SK-N-SH (cell line): ENCODE results near the gene NR2F1. TPM values are rescaled to one million over a fixed set of nuclear protein-coding genes. Genes with fewer than 3 reads are reported as not detected.

ENCODE experiments used
- CTCF ChIA-PET: fragments of 300-600, 350-600 bp; formaldehyde crosslinking; extraction: SDS; loops from one replicate; lab custom pipeline; 2021; lab: Yijun Ruan, JAX
- POLR2A ChIA-PET: fragments of 350-600 bp; sonication (Branson Sonifier 250); formaldehyde crosslinking; extraction: SDS; loops from one replicate; lab custom pipeline; 2020; ENCODE audit warnings: antibody characterized with exemption, inconsistent platforms; lab: Yijun Ruan, JAX
- DNase-seq: peaks from one replicate; pipeline ENCODE4 v3.0.0; 2012
- H2AFZ ChIP-seq: fragments of 200-600 bp; sonication (generic); 2 replicates; pipeline ENCODE4 v1.8.1; 2016; ENCODE audit warnings: antibody characterized with exemption, mild to moderate bottlenecking, low read depth
- H3F3A ChIP-seq: fragments of 200-600 bp; sonication (generic); replicated peaks from 2 replicates; pipeline ENCODE3; 2016; ENCODE audit warnings: antibody characterized with exemption, mild to moderate bottlenecking; ENCODE audit not compliant: insufficient read depth
- H3K27ac ChIP-seq, 2 experiments: fragments of 200-500 bp in 1 of 2; fragments of 200-600 bp in 1 of 2; sonication (Bioruptor generic) in 1 of 2; sonication (generic), shearing (Covaris generic) in 1 of 2; 2 replicates each; pipeline versions ENCODE4 v1.5.1 to v1.6.1; 2014 to 2016; ENCODE audit warnings: low read depth in 2 of 2, inconsistent platforms in 1 of 2, low read length in 1 of 2, mild to moderate bottlenecking in 1 of 2, mixed read lengths in 1 of 2
- H3K27me3 ChIP-seq: fragments of 200-600 bp; sonication (generic), shearing (Covaris generic); 2 replicates; pipeline ENCODE4 v1.6.1; 2016; ENCODE audit warnings: mixed run types; ENCODE audit not compliant: insufficient read depth
- H3K36me3 ChIP-seq, 2 experiments: fragments of 200-500 bp in 1 of 2; fragments of 200-600 bp in 1 of 2; sonication (Bioruptor generic) in 1 of 2; sonication (generic) in 1 of 2; replicated peaks in 1 of 2; 2 replicates each; pipeline versions ENCODE3 to v1.5.1; 2014 to 2016; ENCODE audit warnings: low read length in 1 of 2, mild to moderate bottlenecking in 1 of 2; ENCODE audit not compliant: insufficient read depth in 2 of 2, control insufficient read depth in 1 of 2
- H3K4me1 ChIP-seq, 2 experiments: fragments of 200-500 bp in 1 of 2; fragments of 200-600 bp in 1 of 2; sonication (Bioruptor generic) in 1 of 2; sonication (generic), shearing (Covaris generic) in 1 of 2; 2 replicates each; pipeline versions ENCODE4 v1.5.1 to v1.6.1; 2014 to 2016; ENCODE audit warnings: low read depth in 1 of 2, low read length in 1 of 2, mixed run types in 1 of 2; ENCODE audit not compliant: insufficient read depth in 2 of 2, control insufficient read depth in 1 of 2
- H3K4me2 ChIP-seq: fragments of 200-600 bp; sonication (generic), shearing (Covaris generic); 2 replicates; pipeline ENCODE4 v1.6.1; 2017; ENCODE audit warnings: mixed run types
- H3K4me3 ChIP-seq, 2 experiments: fragments of 200-500 bp in 1 of 2; fragments of 200-600 bp in 1 of 2; sonication (Bioruptor generic) in 1 of 2; sonication (generic), shearing (Covaris generic) in 1 of 2; 2 replicates each; pipeline versions ENCODE4 v1.5.1 to v1.8.1; 2014 to 2016; ENCODE audit warnings: low read depth in 2 of 2, inconsistent platforms in 1 of 2, low read length in 1 of 2, mild to moderate bottlenecking in 1 of 2, mixed read lengths in 1 of 2, moderate library complexity in 1 of 2
- H3K79me2 ChIP-seq: fragments of 200-600 bp; sonication (generic); 2 replicates; pipeline ENCODE4 v1.8.1; 2017; ENCODE audit warnings: mild to moderate bottlenecking; ENCODE audit not compliant: insufficient read depth
- H3K9ac ChIP-seq: fragments of 200-600 bp; sonication (generic); 2 replicates; pipeline ENCODE4 v1.6.1; 2017; ENCODE audit warnings: mixed run types
- H3K9me2 ChIP-seq: fragments of 200-600 bp; sonication (generic); 2 replicates; pipeline ENCODE4 v1.6.1; 2017; ENCODE audit warnings: mixed run types
- H3K9me3 ChIP-seq: fragments of 200-600 bp; sonication (generic); 2 replicates; pipeline ENCODE4 v1.6.1; 2017; ENCODE audit warnings: mixed run types, mild to moderate bottlenecking, moderate library complexity
- H4K20me1 ChIP-seq: fragments of 200-600 bp; sonication (generic); 2 replicates; pipeline ENCODE4 v1.6.1; 2017; ENCODE audit warnings: mild to moderate bottlenecking, mixed run types; ENCODE audit not compliant: insufficient read depth
- CHD2 ChIP-seq: fragments of 150-350 bp; IDR thresholded peaks from 2 replicates; pipeline ENCODE4 v1.6.1; 2018; ENCODE audit warnings: low read length; ENCODE audit not compliant: partially characterized antibody
- CTCF ChIP-seq: fragments of 200-600 bp; sonication (generic); IDR thresholded peaks from 2 replicates; pipeline ENCODE4 v1.6.1; 2017; ENCODE audit warnings: antibody characterized with exemption, mild to moderate bottlenecking, moderate library complexity
- ELF1 ChIP-seq: IDR thresholded peaks from 2 replicates; pipeline ENCODE4 v1.4.0; 2012
- EZH2phosphoT487 ChIP-seq: fragments of 200-600 bp; sonication (generic); IDR thresholded peaks from 2 replicates; pipeline ENCODE4 v1.6.1; 2017; ENCODE audit warnings: low read depth, mixed run types, mild to moderate bottlenecking, antibody characterized with exemption, moderate library complexity, borderline replicate concordance
- FOXM1 ChIP-seq: IDR thresholded peaks from 2 replicates; pipeline ENCODE4 v1.4.0; 2012; ENCODE audit warnings: low read depth, mild to moderate bottlenecking
- GABPA ChIP-seq: IDR thresholded peaks from 2 replicates; pipeline ENCODE4 v1.4.0; 2012; ENCODE audit warnings: low read depth, mild to moderate bottlenecking
- JUND ChIP-seq: IDR thresholded peaks from 2 replicates; pipeline ENCODE4 v1.4.0; 2012
- MAX ChIP-seq: IDR thresholded peaks from 2 replicates; pipeline ENCODE4 v1.4.0; 2012; ENCODE audit warnings: low read depth
- MEF2A ChIP-seq: IDR thresholded peaks from 2 replicates; pipeline ENCODE4 v1.4.0; 2012; ENCODE audit warnings: low read depth, borderline replicate concordance
- MXI1 ChIP-seq: IDR thresholded peaks from 2 replicates; pipeline ENCODE4 v1.6.1; 2012; ENCODE audit warnings: mild to moderate bottlenecking, low read depth, low read length, improper control_type of control experiment
- POLR2AphosphoS5 ChIP-seq: IDR thresholded peaks from 2 replicates; pipeline ENCODE4 v1.6.1; 2012; ENCODE audit warnings: low read depth, low read length
- RCOR1 ChIP-seq: fragments of 150-350 bp; IDR thresholded peaks from 2 replicates; pipeline ENCODE4 v1.6.1; 2017; ENCODE audit warnings: antibody characterized with exemption, low read length
- RFX5 ChIP-seq: IDR thresholded peaks from 2 replicates; pipeline ENCODE4 v1.6.1; 2012; ENCODE audit warnings: mild to moderate bottlenecking, improper control_type of control experiment, low read length
- SIN3A ChIP-seq: IDR thresholded peaks from 2 replicates; pipeline ENCODE4 v1.6.1; 2012; ENCODE audit warnings: low read depth, mild to moderate bottlenecking, low read length, moderate library complexity, borderline replicate concordance
- USF2 ChIP-seq: fragments of 150-350 bp; IDR thresholded peaks from 2 replicates; pipeline ENCODE4 v1.6.1; 2017; ENCODE audit warnings: antibody characterized with exemption, low read length, low read depth, borderline replicate concordance
- WGBS: methylation state at CpG from one replicate; pipeline ENCODE4 v1.1.6; 2017; ENCODE audit warnings: low lambda C conversion rate; 5-methylcytosine and 5-hydroxymethylcytosine counted together
- polyA plus RNA-seq, 3 experiments: library from polyadenylated mRNA; depleted of rRNA; stranded (reverse); fragments of >200 nt; gene quantifications; 2 replicates each; pipeline ENCODE4 v1.2.3, GENCODE V29; 2012
- TF ChIP-seq, protein P1 (sequence below): IDR thresholded peaks from 2 replicates; pipeline ENCODE4; 2012

Gene NR2F1
- polyA plus RNA-seq, 1 of the 3 experiments (the other 2 are of a cell fraction): 47.1 TPM

- Histone ChIP-seq H2AFZ (no peak overlapping the region), H3K4me3 (no peak overlapping the region), H3K79me2 (no peaks in the 10 kb centered on the region), H3K4me1 (peaks cover 0 to 13% of the 10 kb centered on the region in 2 experiments; a peak in 3 of 4 replicates), H4K20me1 (no peaks in the 10 kb centered on the region), H3K9me3 (no peaks in the 10 kb centered on the region), H3K27me3 (peaks cover 6% of the 10 kb centered on the region), H3K36me3 (no peaks in the 10 kb centered on the region), H3F3A (peaks cover 14% of the 10 kb centered on the region), H3K9ac (no peak overlapping the region), H3K27ac (no peak overlapping the region), H3K4me2 (no peak overlapping the region), H3K9me2 (no peaks in the 10 kb centered on the region)
- POLR2A ChIA-PET: no interaction called here
- TF ChIP-seq CTCF (no peak), GABPA (no peak), POLR2AphosphoS5 (no peak), SIN3A (no peak), RCOR1 (no peak), MEF2A (no peak), ELF1 (no peak), MAX (no peak), RFX5 (no peak), FOXM1 (no peak), EZH2phosphoT487 (no peak), USF2 (no peak), JUND (no peak), MXI1 (no peak), CHD2 (no peak)
- TF ChIP-seq, protein P1, sequence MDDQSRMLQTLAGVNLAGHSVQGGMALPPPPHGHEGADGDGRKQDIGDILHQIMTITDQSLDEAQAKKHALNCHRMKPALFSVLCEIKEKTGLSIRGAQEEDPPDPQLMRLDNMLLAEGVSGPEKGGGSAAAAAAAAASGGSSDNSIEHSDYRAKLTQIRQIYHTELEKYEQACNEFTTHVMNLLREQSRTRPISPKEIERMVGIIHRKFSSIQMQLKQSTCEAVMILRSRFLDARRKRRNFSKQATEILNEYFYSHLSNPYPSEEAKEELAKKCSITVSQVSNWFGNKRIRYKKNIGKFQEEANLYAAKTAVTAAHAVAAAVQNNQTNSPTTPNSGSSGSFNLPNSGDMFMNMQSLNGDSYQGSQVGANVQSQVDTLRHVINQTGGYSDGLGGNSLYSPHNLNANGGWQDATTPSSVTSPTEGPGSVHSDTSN: no peak
- 78% methylated on average over 17 of the region's 17 CpGs for WGBS
- CTCF ChIA-PET: interaction anchor here (1.1 to 3.0 kb wide), 4 partner anchors 10 to 1283 kb away, joined by 3 to 28 read pairs (median 4); no protein-coding TSS in a partner anchor
- no peak for DNase-seq
These were observed 27.7 kb downstream of the NR2F1 start for GRCh38 chr5:93610581-93611272.
